ENCODE measurements around the gene ALG10.

ALG10 gene

GRCh38 chr12:34051486-34051885 is 29.2 kb downstream of the ALG10 start:
- H3K4me3 ChIP-seq (ENCODE audit: low read depth, low read length) = no peak overlapping the region
- TF ChIP-seq CTCF (IDR thresholded peaks at IDR 0.05; ENCODE audit: low read depth, low read length, missing control alignments) = no peak
- DNase-seq (ENCODE audit: low read depth) = no peak

GRCh38 chr12:34054938-34055337 is 32.6 kb downstream of the ALG10 start:
- no peak for TF ChIP-seq CTCF (IDR thresholded peaks at IDR 0.05; ENCODE audit: low read depth, low read length, missing control alignments)
- no peak for DNase-seq (ENCODE audit: low read depth)
- no peak overlapping the region for H3K4me3 ChIP-seq (ENCODE audit: low read depth, low read length)

Measured in GM12864 (cell line).